IMR-90 (cell line): ENCODE measurements around the gene PPP3CA. TPM values are rescaled to one million over a fixed set of nuclear protein-coding genes. Genes with fewer than 3 reads are reported as not detected.

Source experiments
- ATAC-seq: fragments of 200-7000 bp; cut with Tn5 transposase; 2 replicates; pipeline ENCODE4 v1.9.1; 2020; ENCODE audit warnings: low read depth, mild to moderate bottlenecking, moderate library complexity
- BruUV-seq: library from RNA; stranded (reverse); fragments of 400-500 nt; replicated peaks from 2 replicates; lab custom pipeline; 2021; lab: Mats Ljungman, UMichigan
- CTCF ChIA-PET: fragments of 300-600 bp; formaldehyde crosslinking; extraction: SDS; loops from one replicate; lab custom pipeline; 2021; ENCODE audit warnings: antibody characterized with exemption; lab: Yijun Ruan, JAX
- POLR2A ChIA-PET: fragments of 300-600 bp; sonication (Branson Sonifier 250); formaldehyde crosslinking; loops from one replicate; lab custom pipeline; 2022; ENCODE audit warnings: antibody characterized with exemption; ENCODE audit not compliant: unreplicated experiment; lab: Charles Lee
- DNase-seq: peaks from one replicate; pipeline ENCODE4 v3.0.0; 2013
- H2AFZ ChIP-seq: replicated peaks from 2 replicates; pipeline ENCODE3; 2013; ENCODE audit warnings: low read length, mild to moderate bottlenecking; ENCODE audit not compliant: poor library complexity
- H2AK5ac ChIP-seq: 2 replicates; pipeline ENCODE4 v1.6.1; 2013; ENCODE audit warnings: low read depth, low read length, inconsistent platforms
- H2AK9ac ChIP-seq: replicated peaks from 2 replicates; pipeline ENCODE3; 2013; ENCODE audit warnings: mild to moderate bottlenecking, low read depth, low read length, moderate library complexity; ENCODE audit not compliant: poor library complexity
- H2BK120ac ChIP-seq: 2 replicates; pipeline ENCODE4 v1.6.1; 2013; ENCODE audit warnings: low read depth, low read length, inconsistent platforms
- H2BK15ac ChIP-seq: 3 replicates; pipeline ENCODE4 v1.6.1; 2013; ENCODE audit warnings: low read depth, low read length, inconsistent platforms
- H2BK20ac ChIP-seq: 2 replicates; pipeline ENCODE4 v1.6.1; 2013; ENCODE audit warnings: low read depth, mild to moderate bottlenecking, inconsistent platforms, low read length, moderate library complexity
- H2BK5ac ChIP-seq: 2 replicates; pipeline ENCODE4 v1.6.1; 2013; ENCODE audit warnings: mild to moderate bottlenecking, low read depth, low read length, inconsistent platforms; ENCODE audit not compliant: poor library complexity, severe bottlenecking
- H3K14ac ChIP-seq: replicated peaks from 2 replicates; pipeline ENCODE4 v1.6.1; 2013; ENCODE audit warnings: low read depth, low read length, inconsistent platforms
- H3K18ac ChIP-seq: 2 replicates; pipeline ENCODE4 v1.6.1; 2013; ENCODE audit warnings: low read depth, low read length, control low read depth
- H3K23ac ChIP-seq: 2 replicates; pipeline ENCODE4 v1.6.1; 2013; ENCODE audit warnings: low read depth, low read length, inconsistent platforms
- H3K27ac ChIP-seq: 2 replicates; pipeline ENCODE4 v1.5.1; 2013; ENCODE audit warnings: mild to moderate bottlenecking, control low read depth, low read length; ENCODE audit not compliant: insufficient read depth
- H3K27me3 ChIP-seq: 2 replicates; pipeline ENCODE4 v1.6.1; 2013; ENCODE audit warnings: low read length; ENCODE audit not compliant: control insufficient read depth, insufficient read depth
- H3K36me3 ChIP-seq: 2 replicates; pipeline ENCODE4 v1.6.1; 2013; ENCODE audit warnings: low read length, mixed read lengths; ENCODE audit not compliant: control insufficient read depth, insufficient read depth
- H3K4ac ChIP-seq: 2 replicates; pipeline ENCODE4 v1.6.1; 2013; ENCODE audit warnings: low read depth, low read length, inconsistent platforms
- H3K4me1 ChIP-seq: 2 replicates; pipeline ENCODE4 v1.6.1; 2013; ENCODE audit warnings: low read length, mixed read lengths; ENCODE audit not compliant: control insufficient read depth, insufficient read depth
- H3K4me2 ChIP-seq: 2 replicates; pipeline ENCODE4 v1.6.1; 2013; ENCODE audit warnings: low read depth, mild to moderate bottlenecking, control low read depth, low read length, moderate library complexity
- H3K4me3 ChIP-seq: 2 replicates; pipeline ENCODE4 v1.5.1; 2013; ENCODE audit warnings: low read depth, mild to moderate bottlenecking, control low read depth, low read length, moderate library complexity; ENCODE audit not compliant: insufficient read depth
- H3K56ac ChIP-seq: 2 replicates; pipeline ENCODE4 v1.6.1; 2013; ENCODE audit warnings: low read length, inconsistent platforms; ENCODE audit not compliant: insufficient read depth; ENCODE audit errors: extremely low read depth
- H3K79me1 ChIP-seq, 2 experiments: 2 replicates each; pipeline ENCODE4 v1.6.1; 2013; ENCODE audit warnings: low read length in 2 of 2, inconsistent platforms in 1 of 2, low read depth in 1 of 2
- H3K9ac ChIP-seq: 2 replicates; pipeline ENCODE4 v1.6.1; 2013; ENCODE audit warnings: low read depth, low read length, control low read depth
- H3K9me1 ChIP-seq: 2 replicates; pipeline ENCODE4 v1.6.1; 2013; ENCODE audit warnings: low read length, inconsistent platforms; ENCODE audit not compliant: insufficient read depth
- H3K9me3 ChIP-seq: 2 replicates; pipeline ENCODE4 v1.6.1; 2013; ENCODE audit warnings: low read length; ENCODE audit not compliant: control insufficient read depth, insufficient read depth
- H4K20me1 ChIP-seq: 2 replicates; pipeline ENCODE4 v1.6.1; 2013; ENCODE audit warnings: low read length, inconsistent platforms; ENCODE audit not compliant: insufficient read depth
- H4K5ac ChIP-seq: 2 replicates; pipeline ENCODE4 v1.6.1; 2013; ENCODE audit warnings: mild to moderate bottlenecking, low read depth, low read length, control low read depth
- H4K8ac ChIP-seq, 2 experiments: 2 replicates each; pipeline ENCODE4 v1.6.1; 2013; ENCODE audit warnings: low read depth in 2 of 2, low read length in 2 of 2, control low read depth in 1 of 2, inconsistent platforms in 1 of 2
- H4K91ac ChIP-seq: 2 replicates; pipeline ENCODE4 v1.6.1; 2013; ENCODE audit warnings: low read depth, low read length, inconsistent platforms; ENCODE audit not compliant: insufficient read depth
- BHLHE40 ChIP-seq: fragments of 150-350 bp; IDR thresholded peaks from 2 replicates; pipeline ENCODE4 v1.6.1; 2016; ENCODE audit warnings: mild to moderate bottlenecking, low read depth, low read length
- CEBPB ChIP-seq: IDR thresholded peaks from 2 replicates; pipeline ENCODE4 v1.6.1; 2012; ENCODE audit warnings: low read depth, low read length, improper control_type of control experiment
- CHD1 ChIP-seq: IDR thresholded peaks from 2 replicates; pipeline ENCODE4 v1.6.1; 2012; ENCODE audit warnings: low read depth, low read length, improper control_type of control experiment
- CTCF ChIP-seq: conservative IDR thresholded peaks from 2 replicates; pipeline ENCODE4 v1.5.1; 2012; ENCODE audit warnings: mild to moderate bottlenecking, low read depth, low read length, improper control_type of control experiment
- ELK1 ChIP-seq: fragments of 150-350 bp; IDR thresholded peaks from 2 replicates; pipeline ENCODE4 v1.6.1; 2016; ENCODE audit warnings: low read depth, mild to moderate bottlenecking, low read length, moderate library complexity, borderline replicate concordance
- FOS ChIP-seq: fragments of 150-350 bp; IDR thresholded peaks from 2 replicates; pipeline ENCODE4 v1.6.1; 2016; ENCODE audit warnings: low read depth, low read length
- MAFK ChIP-seq: IDR thresholded peaks from 2 replicates; pipeline ENCODE4 v1.6.1; 2012; ENCODE audit warnings: low read depth, low read length, improper control_type of control experiment
- MAZ ChIP-seq: IDR thresholded peaks from 2 replicates; pipeline ENCODE4 v1.6.1; 2012; ENCODE audit warnings: low read depth, mild to moderate bottlenecking, low read length, improper control_type of control experiment, moderate library complexity, borderline replicate concordance
- MXI1 ChIP-seq: IDR thresholded peaks from 2 replicates; pipeline ENCODE4 v1.6.1; 2012; ENCODE audit warnings: low read depth, mild to moderate bottlenecking, low read length, moderate library complexity, borderline replicate concordance
- NFE2L2 ChIP-seq: fragments of 150-350 bp; IDR thresholded peaks from 2 replicates; pipeline ENCODE4 v1.6.1; 2016; ENCODE audit warnings: low read depth, mild to moderate bottlenecking, low read length
- POLR2A ChIP-seq: IDR thresholded peaks from 2 replicates; pipeline ENCODE4 v1.6.1; 2012; ENCODE audit warnings: mild to moderate bottlenecking, low read depth, low read length
- RAD21 ChIP-seq: IDR thresholded peaks from 2 replicates; pipeline ENCODE4 v1.6.1; 2012; ENCODE audit warnings: low read length, improper control_type of control experiment
- RCOR1 ChIP-seq: IDR thresholded peaks from 2 replicates; pipeline ENCODE4 v1.6.1; 2012; ENCODE audit warnings: mild to moderate bottlenecking, low read length, improper control_type of control experiment; ENCODE audit not compliant: insufficient replicate concordance
- RFX5 ChIP-seq: IDR thresholded peaks from 2 replicates; pipeline ENCODE4 v1.8.0; 2012; ENCODE audit warnings: low read depth, mild to moderate bottlenecking, low read length, moderate library complexity
- SMC3 ChIP-seq: fragments of 150-350 bp; IDR thresholded peaks from 2 replicates; pipeline ENCODE4 v1.6.1; 2016; ENCODE audit warnings: low read depth, mild to moderate bottlenecking, antibody characterized with exemption, low read length, moderate library complexity
- USF2 ChIP-seq: fragments of 150-350 bp; IDR thresholded peaks from 2 replicates; pipeline ENCODE4 v1.6.1; 2017; ENCODE audit warnings: mild to moderate bottlenecking, antibody characterized with exemption, low read length, low read depth
- WGBS, 2 experiments: methylation state at CpG; one replicate each; pipeline versions ENCODE4 v1.1.5 to v1.1.7; 2013; ENCODE audit warnings: missing lambda C conversion rate in 2 of 2; ENCODE audit not compliant: insufficient read length in 1 of 2; ENCODE audit errors: extremely low coverage in 2 of 2; 5-methylcytosine and 5-hydroxymethylcytosine counted together
- dilution Hi-C: fragments of 300-500 bp; cut with HindIII; formaldehyde crosslinking; loops from one replicate; pipeline ENCODE4 v1.14.3; 2018; ENCODE audit warnings: low sequenced_read_pairs; ENCODE audit not compliant: unreplicated experiment
- in situ Hi-C: fragments of 300-500 bp; cut with MboI; formaldehyde crosslinking; loops from 3 replicates; pipeline ENCODE4 v1.14.3; 2019; ENCODE audit warnings: low sequenced_read_pairs, inconsistent platforms, mixed read lengths
- intact Hi-C: fragments of 100-400 bp; cut with micrococcal nuclease; formaldehyde crosslinking; loops from 2 replicates; pipeline ENCODE4 v1.10.0; 2022
- polyA plus RNA-seq, 3 experiments: library from polyadenylated mRNA; depleted of rRNA; stranded (reverse); fragments of >200 nt; gene quantifications; 2 replicates each; pipeline ENCODE4 v1.2.3, GENCODE V29; 2012; ENCODE audit warnings: low replicate concordance in 1 of 3
- total RNA-seq: library from RNA; depleted of rRNA; stranded (reverse); fragments of >200 nt; gene quantifications from 2 replicates; pipeline ENCODE4 v1.2.3, GENCODE V29; 2012

The PPP3CA gene
- total and polyA plus RNA-seq, 2 of the 4 experiments (the other 2 are of a cell fraction) = 14.5 to 48.6 TPM

GRCh38 chr4:101205916-101206315 is 141.4 kb downstream of the PPP3CA start:
- DNase-seq (peak; percentile 63), ATAC-seq (peak; percentile 57)
- no peak overlapping the region for H4K91ac ChIP-seq
- H4K20me1 ChIP-seq = peaks cover 4% of the 10 kb centered on the region; the same call in 1 of the 2 replicates
- H2AK9ac ChIP-seq = no peak overlapping the region
- no peak overlapping the region for H3K18ac ChIP-seq
- no peak overlapping the region for H3K23ac ChIP-seq
- 62% methylated on average over 3 of the region's 3 CpGs; no CpG with 5 or more reads in 1 of the 2 experiments for WGBS, 2 experiments
- no peak overlapping the region for H4K8ac ChIP-seq
- H3K27me3 ChIP-seq = no peaks in the 10 kb centered on the region
- no peak overlapping the region for H3K4me3 ChIP-seq
- peaks cover 5% of the 10 kb centered on the region for H3K9me1 ChIP-seq
- in situ Hi-C loops = no loop called here
- no peak overlapping the region for H2AFZ ChIP-seq
- no peak overlapping the region for H3K4me2 ChIP-seq
- H2BK20ac ChIP-seq = no peak overlapping the region
- no peak overlapping the region for H2AK5ac ChIP-seq
- no peaks in the 10 kb centered on the region for H3K36me3 ChIP-seq
- dilution Hi-C loops = no loop called here
- TF ChIP-seq RCOR1 = no peak
- TF ChIP-seq MAFK = no peak
- TF ChIP-seq BHLHE40 = no peak
- no peak for TF ChIP-seq MAZ
- TF ChIP-seq CHD1 = no peak
- no peak for TF ChIP-seq CEBPB
- no peak for TF ChIP-seq POLR2A
- TF ChIP-seq RFX5 = no peak
- TF ChIP-seq NFE2L2 = no peak
- no peak for TF ChIP-seq USF2
- TF ChIP-seq ELK1 = no peak
- TF ChIP-seq MXI1 = no peak
- TF ChIP-seq CTCF = no peak
- TF ChIP-seq RAD21 = no peak
- no peak for TF ChIP-seq FOS
- TF ChIP-seq SMC3 = no peak
- H3K4ac ChIP-seq = no peak overlapping the region
- H3K79me1 ChIP-seq = peaks cover 12 to 23% of the 10 kb centered on the region in 2 experiments
- H4K5ac ChIP-seq = no peak overlapping the region
- H3K4me1 ChIP-seq = peaks cover 2% of the 10 kb centered on the region; the same call in 1 of the 2 replicates
- no peak overlapping the region for H2BK5ac ChIP-seq
- H3K9ac ChIP-seq = no peak overlapping the region
- intact Hi-C loops = no loop called here
- no peak overlapping the region for H3K27ac ChIP-seq
- no peak overlapping the region for H3K14ac ChIP-seq
- no peaks in the 10 kb centered on the region for H3K9me3 ChIP-seq
- H3K56ac ChIP-seq = no peak overlapping the region
- no peak overlapping the region for H2BK120ac ChIP-seq
- BruUV-seq = no TSS peak
- CTCF ChIA-PET = no interaction called here
- POLR2A ChIA-PET = no interaction called here
- H2BK15ac ChIP-seq = no peak overlapping the region
